WTC11 (cell line): ENCODE data around the gene DGKZ.

Source experiments
- CTCF ChIP-seq: fragments of 200-600 bp; IDR thresholded peaks from 2 replicates; pipeline ENCODE4 v1.8.0; 2022; ENCODE audit warnings: antibody characterized with exemption
- E2F1 ChIP-seq: sonication (generic); formaldehyde crosslinking; IDR thresholded peaks from 2 replicates; pipeline ENCODE4 v1.8.0; 2022; ENCODE audit warnings: mild to moderate bottlenecking, missing genetic modification reagents
- E2F4 ChIP-seq: sonication (generic); formaldehyde crosslinking; IDR thresholded peaks from 2 replicates; pipeline ENCODE4 v1.8.1; 2022; ENCODE audit warnings: low read depth, mild to moderate bottlenecking, moderate library complexity, missing genetic modification reagents, borderline replicate concordance
- FOXK1 ChIP-seq: sonication (generic); formaldehyde crosslinking; IDR thresholded peaks from 2 replicates; pipeline ENCODE4 v1.8.0; 2022; ENCODE audit warnings: mild to moderate bottlenecking, moderate library complexity, missing genetic modification reagents
- FOXP1 ChIP-seq: sonication (generic); formaldehyde crosslinking; IDR thresholded peaks from 2 replicates; pipeline ENCODE4 v1.8.0; 2022; ENCODE audit warnings: missing genetic modification reagents, mild to moderate bottlenecking, moderate library complexity, borderline replicate concordance
- GTF2I ChIP-seq: fragments of 250-450 bp; sonication (Bioruptor Pico); conservative IDR thresholded peaks from 2 replicates; pipeline ENCODE4 v1.4.0; 2021; ENCODE audit warnings: mild to moderate bottlenecking
- IRF1 ChIP-seq: sonication (generic); formaldehyde crosslinking; IDR thresholded peaks from 2 replicates; pipeline ENCODE4 v1.8.0; 2023; ENCODE audit warnings: missing genetic modification reagents
- NFE2L1 ChIP-seq: sonication (generic); formaldehyde crosslinking; IDR thresholded peaks from 2 replicates; pipeline ENCODE4 v1.8.1; 2023; ENCODE audit warnings: missing genetic modification reagents
- NR1H2 ChIP-seq: sonication (generic); formaldehyde crosslinking; IDR thresholded peaks from 2 replicates; pipeline ENCODE4 v1.9.0; 2021; ENCODE audit warnings: mild to moderate bottlenecking, moderate library complexity, missing genetic modification reagents
- OVOL2 ChIP-seq: fragments of 250-450 bp; sonication (Bioruptor Pico); IDR thresholded peaks from 2 replicates; pipeline ENCODE4 v1.9.0; 2021; ENCODE audit warnings: mild to moderate bottlenecking, borderline replicate concordance
- TEAD4 ChIP-seq: sonication (generic); formaldehyde crosslinking; IDR thresholded peaks from 2 replicates; pipeline ENCODE4 v1.8.0; 2022; ENCODE audit warnings: mild to moderate bottlenecking, missing genetic modification reagents
- ZNF423 ChIP-seq: fragments of 250-450 bp; sonication (Bioruptor Pico); IDR thresholded peaks from 2 replicates; pipeline ENCODE4 v2.1.2; 2022; ENCODE audit warnings: mild to moderate bottlenecking, moderate library complexity
- TF ChIP-seq, protein P1 (sequence below): sonication (generic); formaldehyde crosslinking; IDR thresholded peaks from 2 replicates; pipeline ENCODE4 v1.8.1; 2023; ENCODE audit warnings: mild to moderate bottlenecking, moderate library complexity, missing genetic modification reagents
- TF ChIP-seq, protein P2 (sequence below): sonication (generic); formaldehyde crosslinking; IDR thresholded peaks from 2 replicates; pipeline ENCODE4 v1.8.1; 2022; ENCODE audit warnings: low read depth, missing genetic modification reagents, borderline replicate concordance

- TF ChIP-seq FOXP1 (no peak), CTCF (no peak), ZNF423 (CRISPR knock-in tag) (no peak), TEAD4 (CRISPR knock-in tag) (no peak), E2F4 (no peak), NR1H2 (no peak), IRF1 (CRISPR knock-in tag) (no peak), GTF2I (CRISPR knock-in tag) (no peak), E2F1 (no peak), NFE2L1 (CRISPR knock-in tag) (no peak), OVOL2 (CRISPR knock-in tag) (no peak), FOXK1 (no peak)
- TF ChIP-seq, protein P1, sequence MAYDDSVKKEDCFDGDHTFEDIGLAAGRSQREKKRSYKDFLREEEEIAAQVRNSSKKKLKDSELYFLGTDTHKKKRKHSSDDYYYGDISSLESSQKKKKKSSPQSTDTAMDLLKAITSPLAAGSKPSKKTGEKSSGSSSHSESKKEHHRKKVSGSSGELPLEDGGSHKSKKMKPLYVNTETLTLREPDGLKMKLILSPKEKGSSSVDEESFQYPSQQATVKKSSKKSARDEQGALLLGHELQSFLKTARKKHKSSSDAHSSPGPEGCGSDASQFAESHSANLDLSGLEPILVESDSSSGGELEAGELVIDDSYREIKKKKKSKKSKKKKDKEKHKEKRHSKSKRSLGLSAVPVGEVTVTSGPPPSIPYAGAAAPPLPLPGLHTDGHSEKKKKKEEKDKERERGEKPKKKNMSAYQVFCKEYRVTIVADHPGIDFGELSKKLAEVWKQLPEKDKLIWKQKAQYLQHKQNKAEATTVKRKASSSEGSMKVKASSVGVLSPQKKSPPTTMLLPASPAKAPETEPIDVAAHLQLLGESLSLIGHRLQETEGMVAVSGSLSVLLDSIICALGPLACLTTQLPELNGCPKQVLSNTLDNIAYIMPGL (CRISPR knock-in tag) = no peak
- TF ChIP-seq, protein P2, sequence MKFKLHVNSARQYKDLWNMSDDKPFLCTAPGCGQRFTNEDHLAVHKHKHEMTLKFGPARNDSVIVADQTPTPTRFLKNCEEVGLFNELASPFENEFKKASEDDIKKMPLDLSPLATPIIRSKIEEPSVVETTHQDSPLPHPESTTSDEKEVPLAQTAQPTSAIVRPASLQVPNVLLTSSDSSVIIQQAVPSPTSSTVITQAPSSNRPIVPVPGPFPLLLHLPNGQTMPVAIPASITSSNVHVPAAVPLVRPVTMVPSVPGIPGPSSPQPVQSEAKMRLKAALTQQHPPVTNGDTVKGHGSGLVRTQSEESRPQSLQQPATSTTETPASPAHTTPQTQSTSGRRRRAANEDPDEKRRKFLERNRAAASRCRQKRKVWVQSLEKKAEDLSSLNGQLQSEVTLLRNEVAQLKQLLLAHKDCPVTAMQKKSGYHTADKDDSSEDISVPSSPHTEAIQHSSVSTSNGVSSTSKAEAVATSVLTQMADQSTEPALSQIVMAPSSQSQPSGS (CRISPR knock-in tag) = no peak
Observed at GRCh38 chr11:46334211-46334610, 13.1 kb upstream of the DGKZ start.
